ENCODE data around the gene USP22. TPM values are rescaled to one million over a fixed set of nuclear protein-coding genes. Genes with fewer than 3 reads are reported as not detected.
"Not testable (repeated sequence)": the region's sequence is repeated elsewhere in the genome, so short reads cannot be mapped to it uniquely, and the experiment has no call there.

Gene USP22
- total RNA-seq, 1 experiment from 2014 or later = 148 TPM

GRCh38 chr17:20991276-20992037 lies 51.4 kb downstream of the USP22 start:
- DNase-seq (ENCODE audit: extremely low read depth, low read depth) = no peak

- DNase-seq (ENCODE audit: extremely low read depth, low read depth) = no peak
These were observed 52.6 kb downstream of the USP22 start for GRCh38 chr17:20989991-20990855.

- no peak for DNase-seq (ENCODE audit: extremely low read depth, low read depth)
These were observed 53.3 kb downstream of the USP22 start for GRCh38 chr17:20989481-20989880.

- no peak for DNase-seq (ENCODE audit: extremely low read depth, low read depth)
These were observed 53.9 kb downstream of the USP22 start for GRCh38 chr17:20988896-20989295.

- DNase-seq (ENCODE audit: extremely low read depth, low read depth) = no peak
These were observed 54.7 kb downstream of the USP22 start for GRCh38 chr17:20988001-20988636.

- DNase-seq (ENCODE audit: extremely low read depth, low read depth) = no peak
These were observed 55.3 kb downstream of the USP22 start for GRCh38 chr17:20987511-20987910.

- no peak for DNase-seq (ENCODE audit: extremely low read depth, low read depth)
These were observed 55.9 kb downstream of the USP22 start for GRCh38 chr17:20986767-20987510.

GRCh38 chr17:20983359-20983637 lies 59.5 kb downstream of the USP22 start:
- no peak for DNase-seq (ENCODE audit: extremely low read depth, low read depth)

GRCh38 chr17:20982589-20983358 lies 60.0 kb downstream of the USP22 start:
- DNase-seq (ENCODE audit: extremely low read depth, low read depth) = no peak

- DNase-seq (ENCODE audit: extremely low read depth, low read depth) = no peak
These were observed 61.5 kb downstream of the USP22 start for GRCh38 chr17:20981046-20981920.

GRCh38 chr17:20979792-20980083 lies 63.1 kb downstream of the USP22 start:
- DNase-seq (ENCODE audit: extremely low read depth, low read depth) = no peak

GRCh38 chr17:20979007-20979791 lies 63.6 kb downstream of the USP22 start:
- DNase-seq (ENCODE audit: extremely low read depth, low read depth) = not testable (repeated sequence)

GRCh38 chr17:20977609-20978253 lies 65.1 kb downstream of the USP22 start:
- DNase-seq (ENCODE audit: extremely low read depth, low read depth) = not testable (repeated sequence)

GRCh38 chr17:20975566-20975965 lies 67.2 kb downstream of the USP22 start:
- no peak for DNase-seq (ENCODE audit: extremely low read depth, low read depth)

- DNase-seq (ENCODE audit: extremely low read depth, low read depth) = no peak
These were observed 72.5 kb downstream of the USP22 start for GRCh38 chr17:20970329-20970728.

- no peak for DNase-seq (ENCODE audit: extremely low read depth, low read depth)
These were observed 73.7 kb downstream of the USP22 start for GRCh38 chr17:20968913-20969616.

- no peak for DNase-seq (ENCODE audit: extremely low read depth, low read depth)
These were observed 75.0 kb downstream of the USP22 start for GRCh38 chr17:20967776-20968175.
